NT2/D1 (cell line): ENCODE measurements around the gene NLK.

ENCODE experiments used
- YY1 ChIP-seq: IDR thresholded peaks from 2 replicates; pipeline ENCODE4 v1.6.1; 2011; ENCODE audit not compliant: insufficient read length, insufficient read depth
- ZNF274 ChIP-seq: IDR thresholded peaks from 2 replicates; pipeline ENCODE4 v1.6.1; 2011; ENCODE audit warnings: mild to moderate bottlenecking, low read depth, low read length

- TF ChIP-seq YY1 (no peak), ZNF274 (no peak)
Measured at GRCh38 chr17:28100936-28101335, 58.5 kb downstream of the NLK start.
